Testis (tissue), 2 donors: ENCODE measurements around the gene FOXK1.

Experiments used
- CTCF ChIP-seq, 3 experiments: fragments of 450-650 bp in 2 of 3; fragments of 200-600 bp in 1 of 3; sonication (generic) in 1 of 3; IDR thresholded peaks; one replicate each; pipeline ENCODE4 v1.5.1; 2016 to 2019; ENCODE audit warnings: antibody characterized with exemption in 3 of 3, mild to moderate bottlenecking in 2 of 3, moderate library complexity in 1 of 3
- POLR2A ChIP-seq: fragments of 450-650 bp; IDR thresholded peaks from one replicate; pipeline ENCODE4 v1.6.1; 2017; ENCODE audit warnings: antibody characterized with exemption, mild to moderate bottlenecking, moderate library complexity

GRCh38 chr7:4641667-4642467 is 40.2 kb upstream of the FOXK1 start:
- peak; percentile 27 to 77 (median 68) for TF ChIP-seq CTCF (IDR thresholded peaks at IDR 0.05)
- TF ChIP-seq POLR2A, result peak; percentile 15
